GM12801 (cell line): ENCODE data around the gene BCO1.

Experiments used
- TF ChIP-seq, protein P1 (sequence below): IDR thresholded peaks from one replicate; pipeline ENCODE4 v1.5.1; 2011; ENCODE audit warnings: control low read depth; ENCODE audit not compliant: insufficient read length; ENCODE audit errors: extremely low read depth

The BCO1 gene

DNA sequence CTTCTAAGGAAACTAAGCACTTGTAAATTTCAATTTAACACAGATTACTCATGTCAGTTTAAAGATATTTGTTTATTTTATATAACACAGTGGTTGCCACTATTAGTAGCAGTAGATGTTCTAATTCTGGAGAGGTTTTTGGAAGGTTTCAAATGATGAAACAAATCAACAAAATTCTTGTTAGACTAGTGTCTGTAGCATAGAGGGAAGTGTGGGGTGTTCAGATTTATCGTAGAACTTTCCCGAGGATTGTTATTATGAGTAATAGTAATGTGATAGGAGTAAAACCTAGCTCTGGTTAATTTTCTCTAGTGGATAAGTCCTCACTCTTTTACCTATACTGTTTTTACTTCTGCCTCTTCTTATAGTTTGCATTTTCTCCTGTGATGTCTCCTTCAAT, 82.5 kb downstream of the BCO1 start:
- TF ChIP-seq, protein P1, sequence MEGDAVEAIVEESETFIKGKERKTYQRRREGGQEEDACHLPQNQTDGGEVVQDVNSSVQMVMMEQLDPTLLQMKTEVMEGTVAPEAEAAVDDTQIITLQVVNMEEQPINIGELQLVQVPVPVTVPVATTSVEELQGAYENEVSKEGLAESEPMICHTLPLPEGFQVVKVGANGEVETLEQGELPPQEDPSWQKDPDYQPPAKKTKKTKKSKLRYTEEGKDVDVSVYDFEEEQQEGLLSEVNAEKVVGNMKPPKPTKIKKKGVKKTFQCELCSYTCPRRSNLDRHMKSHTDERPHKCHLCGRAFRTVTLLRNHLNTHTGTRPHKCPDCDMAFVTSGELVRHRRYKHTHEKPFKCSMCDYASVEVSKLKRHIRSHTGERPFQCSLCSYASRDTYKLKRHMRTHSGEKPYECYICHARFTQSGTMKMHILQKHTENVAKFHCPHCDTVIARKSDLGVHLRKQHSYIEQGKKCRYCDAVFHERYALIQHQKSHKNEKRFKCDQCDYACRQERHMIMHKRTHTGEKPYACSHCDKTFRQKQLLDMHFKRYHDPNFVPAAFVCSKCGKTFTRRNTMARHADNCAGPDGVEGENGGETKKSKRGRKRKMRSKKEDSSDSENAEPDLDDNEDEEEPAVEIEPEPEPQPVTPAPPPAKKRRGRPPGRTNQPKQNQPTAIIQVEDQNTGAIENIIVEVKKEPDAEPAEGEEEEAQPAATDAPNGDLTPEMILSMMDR = no peak

DNA sequence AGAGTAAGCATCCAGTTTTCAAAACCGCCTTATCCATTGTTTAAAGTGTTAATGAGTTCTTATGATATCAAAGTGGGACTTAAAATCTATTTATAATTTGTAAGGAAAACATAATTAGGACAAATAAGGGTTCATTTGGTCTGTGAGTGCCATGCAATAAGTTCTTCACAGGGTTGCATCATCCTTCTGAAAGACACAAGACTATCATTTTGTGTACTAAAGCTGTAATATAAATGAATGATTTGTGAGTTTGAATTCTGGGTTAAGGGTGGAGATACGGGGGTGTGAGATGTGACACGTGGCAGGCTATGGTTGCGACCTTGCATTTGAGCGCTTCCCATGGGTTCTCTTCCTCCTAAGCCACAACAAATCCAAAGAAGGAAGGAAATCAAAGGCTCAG, 83.0 kb downstream of the BCO1 start:
- TF ChIP-seq, protein P1 = no peak

DNA sequence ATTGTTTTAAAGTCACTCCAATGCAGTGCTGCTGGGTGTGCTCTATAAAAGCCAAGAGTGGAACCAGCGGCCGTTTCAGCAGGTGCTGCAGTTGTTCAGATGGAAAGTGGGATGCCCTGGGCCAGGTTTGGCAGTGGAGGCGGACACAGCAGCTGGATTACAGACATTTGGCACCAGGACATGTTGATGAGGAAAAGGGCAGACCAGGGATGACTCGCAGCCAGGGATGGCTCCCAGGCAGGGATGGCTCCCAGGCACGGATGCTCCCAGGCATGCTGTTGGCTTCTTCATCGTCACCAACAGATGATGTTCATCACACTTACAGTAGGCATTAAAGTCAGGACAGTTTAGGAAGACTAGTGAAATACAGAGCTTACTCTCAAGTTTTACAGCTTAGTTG, 86.3 kb downstream of the BCO1 start:
- TF ChIP-seq, protein P1 = no peak

DNA sequence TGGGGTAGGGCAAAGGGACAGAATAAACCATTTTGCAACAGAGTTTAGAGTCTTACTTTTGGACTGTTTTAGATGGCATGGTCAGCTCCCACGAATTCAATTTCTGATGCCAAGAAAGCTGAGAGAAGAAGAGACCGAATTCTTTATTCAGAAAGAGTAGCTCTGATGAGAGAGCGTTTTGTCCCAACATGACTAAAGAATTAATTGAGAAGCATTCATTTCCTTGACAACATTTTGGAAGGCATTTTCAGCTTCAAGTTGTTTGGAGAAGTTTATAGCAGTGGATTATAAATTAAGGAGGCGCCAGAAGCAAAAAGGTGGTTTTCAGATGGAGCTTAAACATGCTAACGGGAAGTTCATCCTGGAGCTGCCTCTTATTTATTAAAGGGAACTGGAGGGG, 88.5 kb downstream of the BCO1 start:
- TF ChIP-seq, protein P1 = no peak

DNA sequence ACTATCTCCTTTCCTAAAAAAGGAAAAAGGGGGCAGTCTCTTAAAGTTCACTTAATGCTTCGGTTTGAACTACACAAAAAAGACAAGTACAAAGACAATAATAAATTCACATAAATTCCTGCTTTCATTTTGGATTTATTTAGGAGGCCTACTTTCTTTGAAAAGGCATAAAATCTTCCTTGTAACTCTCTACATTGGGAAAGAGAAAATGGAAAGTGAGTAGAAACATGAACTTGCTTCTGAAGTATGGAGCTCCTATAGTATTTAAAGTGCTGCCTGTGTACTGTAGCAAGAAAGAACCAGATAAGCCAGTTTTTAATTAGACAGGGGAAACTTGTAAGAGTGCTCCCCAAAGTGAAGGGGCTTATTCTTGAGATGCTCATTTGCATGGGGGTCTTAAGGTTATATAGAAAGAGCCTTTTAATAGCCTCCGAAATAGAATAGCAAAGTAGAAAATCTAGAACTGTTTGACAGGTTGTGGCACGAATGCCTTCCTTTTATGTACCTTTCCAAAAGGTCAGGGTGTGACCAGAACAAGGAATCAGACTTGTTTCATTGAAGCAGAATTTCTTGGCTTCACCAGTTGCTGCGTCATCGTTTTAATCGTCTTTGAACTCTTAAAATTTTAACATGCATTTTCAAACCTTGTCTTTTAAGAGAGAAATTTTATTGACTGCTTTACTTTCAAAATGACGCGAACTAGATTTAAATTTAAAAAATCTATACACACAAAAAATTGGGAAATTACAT, 89.1 kb downstream of the BCO1 start:
- TF ChIP-seq, protein P1 = no peak

DNA sequence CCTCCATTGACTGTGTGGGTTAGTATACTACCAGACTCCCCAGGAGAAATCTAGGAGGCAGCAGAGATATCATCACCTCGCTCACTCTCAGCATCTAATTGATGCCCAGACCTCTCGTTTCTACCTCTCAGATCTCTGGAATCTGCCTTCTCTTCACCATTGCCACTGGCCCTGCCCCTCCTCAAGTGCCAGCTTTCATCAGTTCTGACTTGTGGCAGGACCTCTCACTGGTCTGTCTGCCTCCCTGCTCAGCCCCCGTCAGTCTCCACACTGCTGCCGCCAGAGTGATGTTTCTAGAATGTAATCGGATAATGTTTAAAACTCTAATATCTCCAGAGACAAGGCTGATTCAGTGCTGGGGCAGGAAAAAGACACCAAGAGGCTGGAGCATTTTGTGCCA, 91.5 kb downstream of the BCO1 start:
- TF ChIP-seq, protein P1 = no peak

DNA sequence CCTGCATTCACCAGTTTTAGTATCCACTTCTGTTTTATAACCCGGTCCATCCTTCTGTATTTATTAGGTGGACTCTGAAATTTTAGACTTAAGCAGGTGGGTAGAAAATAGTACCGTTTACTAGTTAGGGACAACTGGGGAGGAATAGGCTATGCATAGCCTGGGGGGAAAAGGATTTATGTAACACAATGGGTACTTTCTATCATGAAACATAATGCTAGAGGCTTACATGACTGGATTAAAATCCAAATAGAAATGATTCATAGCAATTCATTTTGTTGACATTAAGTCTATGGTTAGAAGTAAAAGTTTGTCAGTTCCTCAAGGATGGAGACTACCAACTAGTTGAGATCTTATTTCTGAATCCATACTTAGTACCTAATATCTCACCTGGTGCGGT, 94.9 kb downstream of the BCO1 start:
- TF ChIP-seq, protein P1 = no peak

DNA sequence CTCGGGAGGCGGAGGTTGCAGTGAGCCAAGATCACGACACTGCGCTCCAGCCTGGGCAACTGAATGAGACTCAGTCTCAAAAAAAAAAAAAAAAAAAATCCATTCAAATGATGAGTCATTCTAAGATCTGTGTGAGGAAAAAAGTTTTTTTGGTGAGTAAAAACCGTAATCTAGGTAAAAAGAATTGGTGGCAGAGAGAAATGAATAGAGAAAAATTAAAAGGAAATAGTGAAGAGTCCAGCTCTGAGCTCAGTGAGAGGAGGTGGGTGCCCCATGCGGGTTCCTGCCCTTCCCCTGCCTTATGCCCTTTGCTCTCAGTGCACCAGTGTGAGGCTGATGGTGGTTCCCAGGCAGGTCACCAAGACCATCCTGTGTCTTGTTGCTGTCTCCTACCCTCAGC, 97.2 kb downstream of the BCO1 start:
- TF ChIP-seq, protein P1 = no peak
